Hindlimb muscle (tissue), 1 donor: ENCODE results near the gene PTGER2. TPM values are rescaled to one million over a fixed set of nuclear protein-coding genes. Genes with fewer than 3 reads are reported as not detected.

Experiments used
- DNase-seq: peaks from one replicate; pipeline ENCODE4 v3.0.0-alpha.2; 2013
- polyA plus RNA-seq: library from polyadenylated mRNA; unstranded; fragments of 120-200 nt; gene quantifications from one replicate; pipeline ENCODE4 v1.2.1, GENCODE V29; 2013; ENCODE audit not compliant: insufficient read length

PTGER2 gene
- polyA plus RNA-seq, 1 donor, result 1.1 TPM

GRCh38 chr14:52305014-52305413, 9.1 kb upstream of the PTGER2 start:
- no peak for DNase-seq

DNA sequence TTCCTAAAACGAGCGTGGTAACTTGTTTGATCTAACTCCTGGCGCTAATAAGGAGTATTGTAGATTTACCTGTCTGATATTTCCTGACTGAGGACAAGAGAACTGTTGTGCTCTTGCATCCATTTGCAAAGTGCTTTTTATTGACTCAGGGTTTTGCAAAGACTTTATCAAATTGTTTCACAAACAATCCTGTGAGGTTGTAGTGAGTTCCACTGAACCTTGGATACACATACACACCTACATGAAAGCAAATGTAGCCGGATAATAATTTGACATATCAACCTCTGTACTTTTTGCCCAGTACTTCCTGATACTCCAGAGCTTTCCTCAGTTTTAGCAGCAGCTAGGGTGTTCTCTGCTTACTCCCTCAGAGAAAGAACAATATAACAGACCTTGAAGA, 6.7 kb upstream of the PTGER2 start:
- no peak for DNase-seq

DNA sequence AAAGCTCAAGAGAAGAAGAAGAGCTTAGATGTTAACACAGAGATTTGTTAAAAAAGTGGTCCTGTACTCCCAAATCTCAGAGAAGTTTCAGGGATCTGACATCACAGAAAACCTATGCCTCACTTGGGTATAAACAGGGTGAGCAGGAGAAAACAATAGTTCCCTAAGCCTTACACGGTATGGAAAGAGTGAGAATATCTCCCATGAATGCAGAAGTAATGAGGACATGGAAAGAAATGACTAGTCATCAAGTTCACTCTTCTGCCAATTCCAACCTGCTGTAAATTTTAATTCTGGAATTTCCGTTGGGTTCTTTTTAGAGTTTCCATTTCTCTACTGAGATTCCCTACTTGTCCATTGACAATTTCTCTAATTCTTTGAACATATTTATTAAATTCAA, 6.2 kb upstream of the PTGER2 start:
- DNase-seq, result no peak

DNA sequence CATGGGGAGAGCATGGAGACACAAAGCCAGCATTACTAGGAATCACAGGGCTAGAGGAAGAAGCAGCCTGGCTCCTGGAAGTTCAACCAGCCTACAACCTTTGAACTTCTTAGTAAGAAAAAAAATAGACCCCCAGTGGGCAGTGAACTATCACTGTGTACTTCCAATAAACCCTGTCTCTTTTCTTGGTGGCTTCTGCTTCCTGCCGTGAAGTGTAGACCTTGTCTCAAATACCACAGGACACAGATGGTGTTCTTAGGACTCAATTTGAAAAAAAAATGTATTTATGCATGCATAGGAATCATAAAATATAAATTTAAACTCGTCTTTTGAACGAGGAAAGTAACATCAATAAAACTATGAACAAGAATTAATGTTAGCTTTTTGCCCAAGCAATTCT, 3.6 kb upstream of the PTGER2 start:
- DNase-seq, result no peak

GRCh38 chr14:52312931-52313355, 1.2 kb upstream of the PTGER2 start:
- no peak for DNase-seq

- no peak for DNase-seq
These were observed 650 bp upstream of the PTGER2 start for GRCh38 chr14:52313462-52313861.

- peak; percentile 36 for DNase-seq
These were observed 663 bp downstream of the PTGER2 start for GRCh38 chr14:52314595-52315354.

- DNase-seq, result no peak
These were observed 1.2 kb downstream of the PTGER2 start for GRCh38 chr14:52315355-52315718.

- no peak for DNase-seq
These were observed 4.0 kb downstream of the PTGER2 start for GRCh38 chr14:52318062-52318461.

- DNase-seq, result no peak
These were observed 4.9 kb downstream of the PTGER2 start for GRCh38 chr14:52318826-52319645.

- DNase-seq, result no peak
These were observed 5.8 kb downstream of the PTGER2 start for GRCh38 chr14:52319919-52320318.

- DNase-seq, result no peak
These were observed 11.0 kb downstream of the PTGER2 start for GRCh38 chr14:52325126-52325525.

DNA sequence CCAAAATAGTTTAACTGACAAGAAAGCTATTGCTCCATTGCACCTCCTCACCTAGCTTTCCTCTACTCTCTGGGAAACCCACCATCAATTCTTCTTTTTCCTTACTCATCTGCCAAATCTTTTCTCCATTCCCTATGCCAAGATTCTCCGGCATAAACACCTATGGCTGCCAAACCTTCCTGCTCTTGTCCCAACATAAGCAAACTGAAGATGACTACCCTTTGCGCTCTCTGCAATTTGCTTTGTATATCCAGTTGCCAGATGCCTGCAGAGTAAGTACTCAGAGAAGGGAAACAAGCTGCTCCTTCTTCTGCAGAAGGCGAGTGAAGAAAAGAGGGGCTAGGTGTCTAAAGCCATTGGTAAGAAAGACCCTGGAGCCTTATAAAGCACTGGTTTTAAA, 11.5 kb downstream of the PTGER2 start:
- no peak for DNase-seq

DNA sequence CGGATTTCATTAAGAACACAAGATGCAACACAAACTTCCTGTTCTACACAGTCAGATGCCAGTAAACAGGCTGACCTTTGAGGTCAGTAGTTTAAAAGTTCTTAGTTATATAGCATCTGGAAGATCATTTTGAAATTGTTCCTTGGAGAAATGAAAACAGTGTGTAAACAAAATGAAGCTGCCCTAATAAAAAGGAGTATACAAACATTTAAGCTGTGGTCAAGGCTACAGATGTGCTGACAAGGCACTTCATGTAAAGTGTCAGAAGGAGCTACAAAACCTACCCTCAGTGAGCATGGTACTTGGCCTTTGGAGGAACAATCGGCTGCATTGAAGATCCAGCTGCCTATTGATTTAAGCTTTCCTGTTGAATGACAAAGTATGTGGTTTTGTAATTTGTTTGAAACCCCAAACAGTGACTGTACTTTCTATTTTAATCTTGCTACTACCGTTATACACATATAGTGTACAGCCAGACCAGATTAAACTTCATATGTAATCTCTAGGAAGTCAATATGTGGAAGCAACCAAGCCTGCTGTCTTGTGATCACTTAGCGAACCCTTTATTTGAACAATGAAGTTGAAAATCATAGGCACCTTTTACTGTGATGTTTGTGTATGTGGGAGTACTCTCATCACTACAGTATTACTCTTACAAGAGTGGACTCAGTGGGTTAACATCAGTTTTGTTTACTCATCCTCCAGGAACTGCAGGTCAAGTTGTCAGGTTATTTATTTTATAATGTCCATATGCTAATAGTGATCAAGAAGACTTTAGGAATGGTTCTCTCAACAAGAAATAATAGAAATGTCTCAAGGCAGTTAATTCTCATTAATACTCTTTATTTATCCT, 13.5 kb downstream of the PTGER2 start:
- no peak for DNase-seq

DNA sequence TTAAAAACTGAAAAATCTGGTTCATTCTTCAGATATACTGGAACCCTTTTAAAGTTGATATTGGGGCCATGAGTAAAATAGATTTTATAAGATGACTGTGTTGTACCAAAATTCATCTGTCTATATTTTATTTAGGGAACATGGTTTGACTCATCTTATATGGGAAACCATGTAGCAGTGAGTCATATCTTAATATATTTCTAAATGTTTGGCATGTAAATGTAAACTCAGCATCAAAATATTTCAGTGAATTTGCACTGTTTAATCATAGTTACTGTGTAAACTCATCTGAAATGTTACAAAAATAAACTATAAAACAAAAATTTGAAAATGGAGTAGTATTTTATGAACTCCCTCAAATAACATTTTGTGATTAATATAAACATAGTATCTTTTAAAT, 14.2 kb downstream of the PTGER2 start:
- no peak for DNase-seq

GRCh38 chr14:52329678-52330369, 15.7 kb downstream of the PTGER2 start:
- DNase-seq, result no peak

- no peak for DNase-seq
These were observed 18.2 kb downstream of the PTGER2 start for GRCh38 chr14:52332269-52332668.

GRCh38 chr14:52333108-52333507, 19.0 kb downstream of the PTGER2 start:
- no peak for DNase-seq

GRCh38 chr14:52333823-52334657, 19.9 kb downstream of the PTGER2 start:
- no peak for DNase-seq

GRCh38 chr14:52336241-52336640, 22.1 kb downstream of the PTGER2 start:
- DNase-seq, result no peak

DNA sequence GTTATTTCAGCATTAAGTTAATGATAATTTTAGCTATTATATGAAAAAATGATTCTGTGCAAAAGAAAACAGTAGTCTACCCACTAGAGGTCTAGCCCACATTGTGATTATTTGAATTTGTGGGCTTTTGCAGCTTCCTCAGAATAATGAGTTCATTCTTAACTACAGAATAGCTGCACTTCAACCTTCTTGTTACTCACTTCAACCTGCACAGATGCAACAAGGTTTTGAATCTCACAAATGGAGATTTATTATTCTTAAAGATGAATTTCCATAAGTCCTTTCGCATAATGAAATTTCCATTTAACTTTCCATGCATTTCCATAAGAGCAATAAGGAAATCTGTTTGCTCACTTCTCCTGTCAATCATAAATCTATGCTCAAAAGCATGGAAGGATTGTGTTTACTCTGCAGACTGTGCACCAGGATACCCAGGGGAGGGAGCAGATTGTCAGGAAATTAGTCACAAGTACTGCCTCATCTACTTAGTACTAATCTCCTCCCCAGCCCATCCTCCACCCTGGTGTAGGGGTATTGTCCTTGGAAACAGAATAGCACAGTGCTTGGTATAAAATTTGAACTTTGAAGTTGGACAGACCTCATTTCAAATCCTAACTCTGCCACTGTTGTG, 24.1 kb downstream of the PTGER2 start:
- no peak for DNase-seq
